NCI-H345 treated with DMSO at 0.1 percent for 48 hours (cell line): ENCODE results near the gene IBSP.

Experiments
- DNase-seq: peaks from one replicate; lab custom pipeline; 2025; ENCODE audit not compliant: unreplicated experiment; lab: John Stamatoyannopoulos, UW

IBSP gene

DNA sequence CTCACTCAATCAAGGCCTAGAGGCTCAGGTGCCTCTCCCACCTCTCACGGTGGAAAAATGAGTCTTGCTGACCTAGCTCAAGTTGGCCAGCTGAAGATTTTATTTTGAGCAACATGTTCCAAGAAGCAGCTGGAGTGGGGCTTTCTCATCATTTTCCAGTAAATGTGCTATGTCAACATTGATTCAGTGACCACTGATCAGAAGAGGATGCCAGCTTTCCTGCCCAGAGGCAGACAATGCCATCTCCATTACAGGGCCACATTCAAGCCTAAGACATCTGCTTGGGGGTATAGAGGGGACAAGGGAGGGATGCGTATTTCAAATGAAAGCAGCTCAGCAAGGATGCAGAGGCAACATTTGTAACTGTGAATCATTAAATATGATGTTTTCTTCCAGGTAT lies 36.4 kb downstream of the IBSP start:
- no peak for DNase-seq

GRCh38 chr4:87838205-87838604 lies 38.9 kb downstream of the IBSP start:
- DNase-seq: no peak

GRCh38 chr4:87838890-87839591 lies 39.7 kb downstream of the IBSP start:
- DNase-seq: no peak

DNA sequence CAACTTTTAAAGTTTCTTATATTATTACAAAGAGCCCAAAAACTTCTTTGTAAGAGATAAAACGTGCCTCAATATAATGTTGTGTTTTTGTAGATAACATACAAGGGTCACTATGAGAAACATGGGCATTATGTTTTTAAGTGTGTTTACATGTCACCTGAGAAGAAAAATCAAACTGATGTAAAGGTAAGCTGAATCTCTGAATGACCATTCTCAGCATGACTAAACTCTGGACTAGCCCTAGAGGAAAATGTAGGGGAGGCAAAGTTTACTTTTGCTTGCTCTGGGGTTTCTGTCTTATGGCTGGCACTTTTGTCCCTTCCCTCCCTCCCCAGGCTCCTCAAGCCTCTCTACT lies 40.2 kb downstream of the IBSP start:
- no peak for DNase-seq

GRCh38 chr4:87840149-87840548 lies 40.8 kb downstream of the IBSP start:
- DNase-seq: no peak

GRCh38 chr4:87843936-87844335 lies 44.6 kb downstream of the IBSP start:
- DNase-seq: no peak

GRCh38 chr4:87844452-87844851 lies 45.1 kb downstream of the IBSP start:
- no peak for DNase-seq

DNA sequence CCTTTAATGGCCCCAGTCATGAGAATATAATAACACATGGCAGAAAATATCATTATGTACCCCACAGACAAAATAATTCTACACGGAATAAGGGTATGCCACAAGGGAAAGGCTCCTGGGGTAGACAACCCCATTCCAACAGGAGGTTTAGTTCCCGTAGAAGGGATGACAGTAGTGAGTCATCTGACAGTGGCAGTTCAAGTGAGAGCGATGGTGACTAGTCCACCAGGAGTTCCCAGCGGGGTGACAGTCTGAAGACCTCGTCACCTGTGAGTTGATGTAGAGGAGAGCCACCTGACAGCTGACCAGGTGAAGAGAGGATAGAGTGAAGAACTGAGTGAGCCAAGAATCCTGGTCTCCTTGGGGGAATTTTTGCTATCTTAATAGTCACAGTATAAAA lies 46.9 kb downstream of the IBSP start:
- no peak for DNase-seq

DNA sequence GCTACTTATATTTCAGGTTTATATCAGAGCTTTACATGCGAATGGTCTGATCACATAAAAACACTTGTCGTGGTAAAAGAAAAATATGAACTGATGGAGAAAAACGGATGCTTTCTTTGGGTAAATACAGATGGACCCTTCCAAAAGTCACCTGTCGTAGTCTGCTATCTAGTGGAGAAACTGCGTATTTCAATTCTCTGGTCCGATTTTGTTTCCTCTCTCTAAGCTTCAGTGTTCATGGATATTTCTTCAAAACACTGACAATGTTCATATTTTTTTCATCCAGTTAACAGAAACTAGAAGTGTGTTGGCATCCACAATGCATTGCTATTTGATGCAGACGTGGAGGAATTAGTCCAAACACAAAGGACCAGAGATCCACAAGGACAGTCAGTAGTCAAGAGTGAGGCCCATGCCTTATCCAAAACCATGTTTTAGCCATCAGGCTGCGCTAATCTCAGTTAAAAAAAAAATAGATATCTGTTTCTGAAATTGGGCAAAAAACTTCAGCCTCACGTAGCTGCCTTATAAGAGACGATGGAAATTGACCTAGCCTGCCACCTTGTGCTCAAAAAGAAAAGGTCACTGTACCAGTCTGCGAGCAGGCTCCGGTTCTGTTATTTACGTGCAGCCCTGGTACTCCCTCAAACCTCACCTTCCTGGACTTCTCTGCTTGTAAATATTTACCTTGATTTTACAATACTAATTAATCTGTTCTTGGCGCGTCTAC lies 49.4 kb downstream of the IBSP start:
- DNase-seq: peak; percentile 23

DNA sequence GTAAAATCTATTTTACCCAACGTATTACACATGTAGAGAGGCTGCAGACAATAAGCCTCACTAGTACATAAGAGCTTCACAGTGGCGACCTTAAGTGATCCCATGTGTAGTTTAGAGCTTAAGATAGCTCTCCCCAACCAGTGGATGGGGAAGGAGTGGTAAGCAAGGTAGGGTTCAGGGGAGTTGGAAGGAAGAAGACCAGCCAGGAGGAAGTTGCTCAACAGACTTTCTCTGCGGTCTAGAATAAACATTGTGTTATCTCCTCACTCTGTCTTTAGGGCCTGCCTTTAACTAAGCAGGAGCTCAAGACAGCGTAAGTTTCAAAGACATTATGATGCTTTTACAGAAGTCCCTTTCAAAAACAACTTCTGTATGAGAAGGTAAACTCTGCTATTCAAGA lies 50.3 kb downstream of the IBSP start:
- no peak for DNase-seq

DNA sequence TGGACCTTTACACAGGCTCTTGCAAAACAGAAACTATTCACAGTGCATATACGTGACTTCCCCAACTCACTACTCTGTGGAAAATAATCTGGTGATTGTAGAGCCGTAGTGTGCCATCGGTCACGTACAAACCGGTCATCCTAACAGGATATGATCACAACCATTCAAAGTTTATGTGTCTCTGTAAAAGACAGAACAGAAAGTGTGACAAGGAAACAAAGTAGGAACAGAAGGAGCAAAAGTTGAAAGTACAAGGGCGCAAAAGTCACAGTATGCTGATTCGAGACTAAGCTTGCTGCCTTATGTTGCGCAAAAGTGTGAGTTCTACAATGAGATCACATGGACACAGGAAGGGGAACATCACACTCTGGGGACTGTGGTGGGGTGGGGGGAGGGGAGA lies 52.0 kb downstream of the IBSP start:
- no peak for DNase-seq

GRCh38 chr4:87851953-87852352 lies 52.6 kb downstream of the IBSP start:
- DNase-seq: no peak

DNA sequence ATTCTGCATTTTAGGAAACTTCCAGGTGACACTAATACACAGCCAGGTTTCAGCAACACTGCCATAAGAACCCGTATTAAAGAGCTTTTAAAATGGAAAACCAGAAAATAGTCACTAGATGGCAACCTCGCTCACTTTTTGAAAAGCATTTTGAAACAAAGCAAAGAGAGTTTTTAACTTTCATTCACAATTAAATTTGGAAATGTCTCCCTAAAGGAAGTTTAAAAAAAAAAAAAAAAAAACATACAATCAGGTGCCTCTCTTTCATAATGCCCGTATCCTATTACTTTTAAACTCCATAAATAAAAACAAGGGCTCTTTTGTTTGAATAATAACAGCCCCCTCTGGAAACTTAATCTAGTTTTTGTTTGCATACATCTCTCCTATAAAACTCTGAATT lies 53.8 kb downstream of the IBSP start:
- peak; percentile 8 for DNase-seq

- no peak for DNase-seq
Measured at GRCh38 chr4:87853891-87854290, 54.5 kb downstream of the IBSP start.

GRCh38 chr4:87855559-87855958 lies 56.2 kb downstream of the IBSP start:
- no peak for DNase-seq

DNA sequence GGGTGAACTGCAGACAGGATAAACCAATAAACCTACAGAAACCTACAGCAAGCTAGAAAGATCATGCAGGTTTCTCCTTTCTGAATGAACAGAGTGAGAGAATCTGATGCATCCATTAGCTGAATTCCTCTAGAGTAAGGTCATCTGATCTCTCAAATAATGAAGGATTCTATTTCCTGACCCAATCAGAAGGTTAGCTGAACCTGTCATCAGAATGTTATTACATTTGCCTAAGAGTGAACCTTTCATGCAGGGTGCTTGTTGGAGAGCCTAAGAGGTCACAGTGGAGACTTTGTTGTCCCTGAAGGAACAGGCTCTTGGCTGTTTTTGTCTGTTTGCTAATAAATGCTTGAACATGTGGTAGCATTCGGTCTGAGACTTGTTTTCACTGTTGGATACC lies 57.5 kb downstream of the IBSP start:
- DNase-seq: no peak

DNA sequence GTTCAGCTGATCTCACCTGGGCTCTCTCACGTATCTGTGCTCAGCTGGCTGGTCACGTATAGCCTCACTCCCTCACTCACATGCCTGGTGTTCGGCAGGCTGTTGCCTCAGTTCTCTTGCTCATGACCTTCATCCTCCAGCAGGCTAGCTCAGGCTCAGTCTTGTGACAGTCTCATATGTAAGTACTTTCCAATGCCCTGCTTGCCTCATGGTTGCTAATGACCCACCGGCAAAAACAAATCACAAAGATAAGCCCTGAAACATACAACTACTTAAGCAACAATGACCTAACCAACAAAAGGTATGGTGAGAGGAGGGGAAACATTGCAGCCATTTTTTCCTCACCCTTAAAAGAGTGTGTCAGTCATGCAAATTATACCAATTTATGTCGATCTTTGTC lies 58.4 kb downstream of the IBSP start:
- no peak for DNase-seq
